T-helper 2 cell treated with Interferon-gamma antibody and Interleukin-4, amounts not matched to agents 100 ng/mL and 5 ng/mL, for 36 hours (primary cell): ENCODE results near the gene SLC2A4RG. TPM values are rescaled to one million over a fixed set of nuclear protein-coding genes. Genes with fewer than 3 reads are reported as not detected.

Source experiments
- intact Hi-C: fragments of 100-400 bp; cut with micrococcal nuclease; formaldehyde crosslinking; loops from one replicate; pipeline ENCODE4 v1.15.1; 2023
- total RNA-seq: library from RNA; stranded (reverse); gene quantifications from 2 replicates; pipeline ENCODE4 v1.2.3, GENCODE V29; 2022

The SLC2A4RG gene
- total RNA-seq, 1 donor from 2014 or later, result 113 TPM

DNA sequence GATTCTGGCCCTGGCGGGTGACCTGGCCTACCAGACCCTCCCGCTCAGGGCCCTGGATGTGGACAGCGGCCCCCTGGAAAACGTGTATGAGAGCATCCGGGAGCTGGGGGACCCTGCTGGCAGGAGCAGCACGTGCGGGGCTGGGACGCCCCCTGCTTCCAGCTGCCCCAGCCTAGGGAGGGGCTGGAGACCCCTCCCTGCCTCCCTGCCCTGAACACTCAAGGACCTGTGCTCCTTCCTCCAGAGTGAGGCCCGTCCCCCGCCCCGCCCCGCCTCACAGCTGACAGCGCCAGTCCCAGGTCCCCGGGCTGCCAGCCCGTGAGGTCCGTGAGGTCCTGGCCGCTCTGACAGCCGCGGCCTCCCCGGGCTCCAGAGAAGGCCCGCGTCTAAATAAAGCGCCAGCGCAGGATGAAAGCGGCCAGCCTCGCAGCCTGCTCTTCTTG lies 868 bp upstream of the SLC2A4RG start:
- intact Hi-C loops, result loop anchor here (5.0 to 10.0 kb wide), 2 partner anchors 96 to 126 kb away; partner anchors contain the start of genes ABHD16B and TPD52L2

DNA sequence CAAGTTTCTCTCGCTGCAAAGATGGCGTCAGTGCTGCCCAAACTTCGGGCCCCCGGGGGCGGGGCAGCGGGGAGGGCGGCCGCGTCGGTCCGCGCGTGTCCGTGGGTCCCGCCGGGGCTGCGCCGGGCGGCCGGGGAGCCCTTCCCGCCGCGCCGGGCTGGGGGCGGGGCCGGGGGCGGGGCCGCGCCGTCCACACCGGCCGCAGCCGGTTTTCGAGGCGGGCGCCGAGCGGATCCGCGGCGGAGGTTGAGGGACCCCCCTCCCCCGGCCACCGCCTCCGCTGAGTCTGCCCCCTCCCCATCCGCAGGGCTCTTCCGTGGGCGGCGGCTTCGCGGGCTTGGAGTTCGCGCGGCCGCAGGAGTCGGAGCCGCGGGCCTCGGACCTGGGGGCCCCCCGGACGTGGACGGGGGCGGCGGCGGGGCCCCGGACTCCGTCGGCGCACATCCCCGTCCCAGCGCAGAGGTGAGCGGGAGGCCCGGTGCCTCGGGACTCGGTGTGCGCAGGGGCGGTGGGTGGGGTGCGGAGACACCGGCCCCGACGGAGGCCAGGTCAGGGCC lies 572 bp downstream of the SLC2A4RG start:
- intact Hi-C loops, result no loop called here

DNA sequence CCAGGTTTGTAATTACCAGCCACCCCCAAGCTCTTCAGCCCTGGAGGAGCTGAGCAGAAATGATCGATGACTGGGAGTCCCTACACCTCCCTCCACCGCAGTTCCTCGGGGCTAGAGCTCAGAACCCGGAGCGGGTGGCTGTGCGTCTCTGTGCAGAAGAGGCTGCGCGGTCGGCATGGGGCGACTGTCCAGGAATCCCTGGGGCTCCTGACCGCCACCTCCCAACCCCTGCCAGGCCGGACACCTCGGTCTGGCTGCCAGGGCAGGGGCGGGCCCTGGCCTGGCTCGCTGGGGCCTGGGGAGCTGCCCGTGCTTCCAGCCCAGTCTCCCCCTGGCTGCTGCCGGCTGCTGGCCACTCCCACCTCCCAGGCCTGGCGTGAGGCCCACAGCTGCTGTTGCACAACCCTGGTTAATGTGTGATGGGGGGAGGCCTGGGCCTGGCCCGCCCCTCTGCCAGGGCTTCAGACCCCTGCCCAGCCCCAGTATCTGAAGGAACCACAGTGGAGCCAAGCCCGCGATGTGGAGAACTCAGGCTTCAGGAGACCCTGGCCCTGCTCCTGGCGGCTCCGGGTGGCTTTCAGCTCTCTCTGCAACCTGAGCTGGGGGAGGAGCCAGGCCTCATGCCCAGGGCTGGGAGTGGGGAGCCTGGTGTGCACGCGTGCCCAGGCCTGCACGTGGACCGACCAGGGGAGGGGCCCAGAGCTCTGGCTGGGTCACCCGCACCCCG lies 1.2 kb downstream of the SLC2A4RG start:
- intact Hi-C loops, result no loop called here

DNA sequence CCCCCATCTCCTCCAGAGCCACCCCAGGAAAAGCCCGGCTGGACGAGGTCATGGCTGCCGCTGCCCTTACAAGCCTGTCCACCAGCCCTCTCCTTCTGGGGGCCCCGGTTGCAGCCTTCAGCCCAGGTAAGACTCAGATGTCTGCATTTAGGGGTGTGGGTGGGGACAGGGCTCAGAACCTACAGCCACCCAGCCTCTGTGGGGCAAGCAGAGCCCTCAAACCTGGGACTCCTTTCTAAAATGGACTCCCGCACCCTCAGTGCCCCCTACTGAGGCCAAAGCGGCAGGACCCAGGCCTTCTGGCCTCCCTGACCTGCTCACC lies 1.7 kb downstream of the SLC2A4RG start:
- intact Hi-C loops, result no loop called here

DNA sequence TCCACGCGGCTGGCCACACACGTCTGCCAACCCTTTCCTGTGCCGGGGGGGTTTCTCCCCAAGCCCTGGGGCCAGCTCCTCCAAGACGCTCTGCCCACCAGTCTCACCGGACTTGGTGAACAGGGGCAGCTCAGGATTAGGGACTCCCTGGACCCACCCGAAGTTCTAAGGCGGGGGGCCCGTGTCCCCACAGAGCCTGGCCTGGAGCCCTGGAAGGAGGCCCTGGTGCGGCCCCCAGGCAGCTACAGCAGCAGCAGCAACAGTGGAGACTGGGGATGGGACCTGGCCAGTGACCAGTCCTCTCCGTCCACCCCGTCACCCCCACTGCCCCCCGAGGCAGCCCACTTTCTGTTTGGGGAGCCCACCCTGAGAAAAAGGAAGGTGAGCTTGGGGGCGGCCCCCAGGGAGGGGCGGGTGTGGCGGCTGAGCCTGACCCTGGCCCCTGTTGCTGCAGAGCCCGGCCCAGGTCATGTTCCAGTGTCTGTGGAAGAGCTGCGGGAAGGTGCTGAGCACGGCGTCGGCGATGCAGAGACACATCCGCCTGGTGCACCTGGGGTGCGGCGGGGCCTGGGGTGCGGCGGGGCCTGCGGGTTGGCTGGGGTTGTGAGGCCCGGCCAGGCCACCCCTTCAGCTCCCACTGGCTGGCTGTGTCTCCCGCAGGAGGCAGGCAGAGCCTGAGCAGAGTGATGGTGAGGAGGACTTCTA lies 2.3 kb downstream of the SLC2A4RG start:
- intact Hi-C loops, result no loop called here

DNA sequence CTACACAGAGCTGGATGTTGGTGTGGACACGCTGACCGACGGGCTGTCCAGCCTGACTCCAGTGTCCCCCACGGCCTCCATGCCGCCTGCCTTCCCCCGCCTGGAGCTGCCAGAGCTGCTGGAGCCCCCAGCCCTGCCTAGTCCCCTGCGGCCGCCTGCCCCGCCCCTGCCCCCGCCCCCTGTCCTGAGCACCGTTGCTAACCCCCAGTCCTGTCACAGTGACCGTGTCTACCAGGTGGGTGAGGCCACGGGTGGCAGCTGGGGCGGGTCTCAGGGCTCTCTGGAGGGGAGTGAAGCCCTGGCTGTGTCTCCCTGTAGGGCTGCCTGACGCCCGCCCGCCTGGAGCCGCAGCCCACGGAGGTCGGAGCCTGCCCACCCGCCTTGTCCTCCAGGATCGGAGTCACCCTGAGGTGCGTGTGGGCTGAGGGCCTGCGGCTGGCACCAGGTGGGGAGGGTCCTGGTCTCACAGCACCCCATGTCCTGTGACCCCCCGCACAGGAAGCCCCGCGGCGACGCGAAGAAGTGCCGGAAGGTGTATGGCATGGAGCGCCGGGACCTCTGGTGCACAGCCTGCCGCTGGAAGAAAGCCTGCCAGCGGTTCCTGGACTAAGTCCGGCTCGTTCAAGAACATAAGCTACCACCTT lies 2.9 kb downstream of the SLC2A4RG start:
- intact Hi-C loops, result no loop called here

DNA sequence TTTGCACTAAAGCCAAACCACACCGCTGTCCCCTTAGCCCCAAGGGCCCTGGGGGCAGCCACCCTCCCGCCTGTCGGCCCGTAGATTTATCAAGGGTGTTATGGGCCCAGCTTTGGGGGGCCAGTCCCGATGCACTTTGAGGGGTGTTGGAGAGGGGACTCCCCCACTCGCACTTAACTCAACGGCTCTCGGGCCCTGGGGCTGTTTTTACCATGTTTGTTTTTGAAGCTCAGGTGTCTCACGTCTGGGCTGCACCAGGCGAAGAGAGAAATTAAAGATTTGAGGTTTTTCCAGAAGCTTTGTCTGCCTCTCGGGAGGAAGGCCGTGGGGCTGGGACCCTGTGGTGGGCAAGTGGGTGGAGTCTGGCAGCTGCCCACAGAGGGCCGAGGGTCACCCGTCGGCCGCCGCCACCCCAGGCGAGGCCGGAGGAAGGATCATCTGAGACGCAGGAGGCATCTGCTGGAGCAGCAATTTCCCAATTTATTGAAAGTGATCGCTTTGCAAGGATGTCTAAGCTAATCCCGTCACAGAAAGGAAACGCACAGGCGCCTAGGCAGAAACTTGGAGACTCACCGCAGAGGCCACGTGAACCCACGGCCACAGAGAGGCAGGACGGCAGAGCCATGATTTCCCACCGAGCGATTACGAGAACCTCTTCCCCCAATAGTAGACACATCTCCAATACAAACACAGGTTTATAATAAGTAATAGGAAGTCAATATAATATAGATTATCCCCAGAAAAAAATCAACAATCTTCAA lies 3.8 kb downstream of the SLC2A4RG start:
- intact Hi-C loops, result no loop called here

DNA sequence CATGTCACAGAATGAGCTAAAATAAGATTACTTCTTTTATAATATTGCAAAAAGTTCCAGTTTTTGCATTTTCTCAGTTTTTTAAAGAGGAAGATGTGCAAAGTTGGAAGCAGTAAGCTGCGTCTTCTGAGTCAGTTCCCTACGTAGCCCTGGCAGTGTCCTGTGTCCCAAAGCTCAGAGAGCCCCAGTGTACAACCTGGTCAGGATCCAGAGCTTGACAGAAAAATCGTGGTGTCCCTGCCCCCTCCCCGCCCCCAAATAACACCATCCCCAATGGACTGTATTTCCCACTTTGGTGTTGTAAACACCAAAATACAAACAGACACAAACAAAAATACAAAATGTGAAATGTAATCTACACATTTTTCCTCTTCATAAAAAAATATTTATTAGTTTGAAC lies 4.6 kb downstream of the SLC2A4RG start:
- intact Hi-C loops, result no loop called here

DNA sequence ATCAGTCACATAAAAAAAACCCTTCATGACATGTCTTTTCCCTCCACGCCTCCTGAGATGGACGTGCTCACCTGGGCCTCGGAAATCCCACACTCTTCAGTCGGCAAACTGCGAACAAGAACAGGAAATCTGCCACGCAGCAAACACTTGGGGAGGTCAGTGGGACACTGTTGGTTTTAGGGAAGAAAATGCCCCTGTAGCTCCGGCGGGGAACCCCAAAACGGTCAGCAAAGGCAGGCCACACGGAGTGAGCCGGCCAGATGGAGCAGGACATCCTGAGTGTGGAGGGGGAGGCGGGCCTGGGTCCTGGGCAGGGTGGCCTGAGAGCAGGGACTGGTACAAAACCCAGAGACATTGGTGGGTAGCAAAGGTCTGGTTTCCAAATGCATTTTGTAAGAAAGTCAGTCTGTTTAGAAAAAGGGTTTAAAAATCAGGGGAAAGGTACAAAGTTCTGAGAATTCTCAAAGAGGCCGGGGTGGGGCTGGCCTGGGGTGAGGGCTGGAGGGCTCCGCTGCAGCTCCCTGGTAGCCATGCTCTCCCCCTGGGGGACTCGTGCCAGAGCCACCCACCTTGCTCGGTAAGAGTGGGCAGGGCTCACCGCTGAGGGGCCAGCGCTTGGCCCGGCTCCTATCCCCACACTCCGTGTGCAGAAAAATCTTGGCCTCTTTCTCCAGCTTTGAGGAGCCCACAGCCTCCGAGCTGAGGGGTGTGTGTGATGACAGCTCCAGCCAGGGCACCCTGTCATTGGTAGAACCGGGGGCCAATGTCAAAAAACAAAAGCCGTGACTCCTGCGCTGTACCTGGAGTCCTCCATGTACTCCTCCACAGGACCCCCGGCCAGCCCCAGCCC lies 5.2 kb downstream of the SLC2A4RG start:
- intact Hi-C loops, result no loop called here

DNA sequence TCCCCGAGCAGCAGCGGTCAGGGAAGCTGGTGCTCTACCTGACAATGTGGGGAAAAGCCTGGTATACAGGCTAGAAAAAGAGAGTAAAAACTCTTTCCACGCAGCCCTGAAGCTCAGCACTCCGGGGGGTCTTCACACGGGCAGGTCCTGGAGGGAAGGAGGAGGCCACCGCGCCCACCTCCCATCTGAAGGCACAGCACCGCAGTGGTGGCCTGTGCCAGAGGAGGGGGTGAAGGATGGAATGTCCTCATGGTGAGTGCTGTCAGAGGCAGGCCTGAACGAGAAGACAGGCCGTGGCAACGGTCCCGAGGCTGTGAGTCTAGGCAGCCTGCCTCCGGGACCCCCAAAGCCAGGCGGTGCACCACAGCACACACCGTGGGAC lies 5.8 kb downstream of the SLC2A4RG start:
- intact Hi-C loops, result no loop called here

DNA sequence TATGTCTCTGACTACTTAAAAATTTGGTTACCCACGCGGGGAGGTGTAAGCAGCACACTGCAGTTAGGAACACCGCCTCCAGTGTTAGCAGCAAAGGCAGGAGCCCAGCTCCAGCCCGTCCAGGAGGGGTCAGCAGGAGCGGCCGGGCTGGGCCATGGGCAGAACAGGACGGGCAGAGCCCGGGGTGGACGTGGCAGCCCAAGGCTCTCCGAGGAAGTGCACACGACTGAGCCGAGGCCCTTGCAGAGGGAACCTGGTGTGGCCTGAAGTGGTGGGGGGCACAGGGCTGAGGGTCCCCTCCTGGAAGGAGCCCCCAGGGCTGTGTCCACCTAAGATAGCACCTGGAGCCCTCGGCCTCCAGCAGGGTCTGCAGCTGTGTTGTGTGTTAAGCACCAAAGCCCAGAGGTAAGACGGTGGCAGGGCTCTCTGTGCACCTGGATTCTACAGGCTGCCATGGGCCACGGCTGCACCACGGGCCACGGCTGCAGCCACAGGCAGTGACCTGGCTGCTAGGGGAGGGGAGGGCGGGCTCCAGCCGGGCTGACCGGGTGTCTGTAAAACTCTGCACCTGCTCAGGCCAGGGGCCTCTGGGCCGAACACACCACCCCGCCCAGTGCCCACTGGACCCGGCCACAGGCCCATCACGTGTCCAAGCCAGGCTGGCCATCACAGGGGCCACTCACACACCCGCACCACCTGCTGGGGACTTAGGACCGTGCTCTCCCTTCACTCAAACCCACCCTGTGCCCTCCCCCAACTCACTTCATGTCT lies 6.6 kb downstream of the SLC2A4RG start:
- intact Hi-C loops, result no loop called here

DNA sequence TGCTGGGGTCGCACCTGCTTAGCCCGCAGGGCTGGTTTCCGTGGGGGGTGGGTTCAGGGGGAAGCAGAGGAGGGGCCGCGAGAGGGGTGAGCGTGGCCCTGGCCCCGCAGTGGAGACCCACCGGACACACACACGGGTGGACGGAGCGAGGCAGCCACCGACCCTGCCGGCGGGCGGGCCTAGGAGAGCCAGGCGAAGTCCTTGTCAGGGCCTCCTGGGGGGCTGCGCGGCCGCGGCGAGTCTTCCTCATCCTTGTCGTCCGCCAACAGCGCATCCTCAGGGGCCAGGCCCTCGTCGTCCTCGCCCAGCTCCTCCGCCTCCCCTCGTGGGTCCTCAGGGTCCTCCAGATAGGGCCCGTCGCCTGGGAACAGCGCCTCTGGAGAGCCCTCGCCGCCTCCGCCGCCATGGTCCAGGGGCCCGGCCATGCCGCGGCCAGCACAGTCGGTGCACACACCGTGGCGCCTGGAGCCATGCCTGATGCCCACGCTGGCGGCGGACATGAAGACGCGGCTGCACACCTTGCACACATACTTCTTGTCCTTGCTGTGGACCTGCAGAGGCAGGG lies 7.3 kb downstream of the SLC2A4RG start:
- intact Hi-C loops, result no loop called here

DNA sequence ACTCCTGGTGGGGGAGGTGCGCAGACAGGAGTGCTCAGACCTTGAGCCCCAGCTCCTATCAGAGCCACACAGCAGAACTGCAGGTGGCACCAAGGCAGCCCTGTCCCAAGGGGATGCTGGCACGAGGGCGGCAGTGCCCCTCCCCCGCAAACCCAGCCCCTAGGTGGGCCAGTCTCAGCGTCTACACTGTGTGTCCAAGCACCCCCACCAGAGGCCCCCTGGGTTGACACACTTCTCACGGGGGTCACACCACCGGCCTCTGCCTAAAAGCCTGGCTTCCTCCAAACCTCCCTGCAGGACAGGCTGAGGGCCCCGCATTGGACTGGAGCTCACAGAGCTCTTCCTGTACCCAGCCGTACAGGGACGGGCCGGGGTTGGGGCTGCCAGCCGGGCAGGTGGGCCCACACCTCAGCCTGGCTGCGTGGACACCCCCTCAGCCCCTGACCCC lies 8.1 kb downstream of the SLC2A4RG start:
- intact Hi-C loops, result no loop called here

DNA sequence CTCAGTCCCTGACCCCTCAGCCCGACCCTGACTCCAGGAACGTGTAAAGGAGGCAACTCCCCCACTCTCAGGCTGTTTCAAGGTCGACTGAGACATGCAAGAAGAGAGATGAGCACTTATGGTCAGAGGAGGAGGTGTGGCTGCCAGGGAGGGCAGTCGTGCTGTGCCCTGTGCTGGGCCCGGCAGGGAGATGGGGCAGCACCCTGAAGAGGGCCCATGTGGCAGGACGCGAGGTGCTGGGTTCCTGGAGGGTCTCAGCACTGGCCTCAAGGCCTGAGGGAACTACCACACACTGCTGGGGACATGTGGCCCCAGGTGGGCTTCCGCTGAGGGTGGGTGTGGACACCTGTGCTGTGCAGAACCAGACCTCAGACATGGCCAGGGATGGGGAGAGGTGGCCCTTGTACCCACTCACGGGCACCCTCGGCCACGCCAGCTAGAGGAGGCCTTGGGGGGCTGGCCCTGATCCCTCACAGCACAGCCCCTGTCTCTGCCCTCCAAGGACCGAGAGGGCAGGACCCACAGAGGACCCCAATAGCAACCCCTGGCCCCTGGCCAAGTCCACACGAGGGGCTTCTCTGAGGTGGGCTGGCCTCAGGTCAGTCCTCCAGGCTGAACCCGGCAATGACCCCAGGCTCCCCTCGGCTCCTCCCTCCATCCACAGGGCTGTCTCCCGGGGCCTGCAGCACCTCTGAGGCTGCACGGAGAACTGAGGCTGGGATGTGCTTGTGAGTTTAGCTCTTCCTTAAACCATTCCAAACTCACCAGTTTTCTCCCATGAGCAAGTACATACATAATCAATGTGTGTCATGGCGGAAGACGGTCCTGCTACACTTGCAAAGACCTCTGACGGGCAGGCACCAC lies 8.7 kb downstream of the SLC2A4RG start:
- intact Hi-C loops, result no loop called here

DNA sequence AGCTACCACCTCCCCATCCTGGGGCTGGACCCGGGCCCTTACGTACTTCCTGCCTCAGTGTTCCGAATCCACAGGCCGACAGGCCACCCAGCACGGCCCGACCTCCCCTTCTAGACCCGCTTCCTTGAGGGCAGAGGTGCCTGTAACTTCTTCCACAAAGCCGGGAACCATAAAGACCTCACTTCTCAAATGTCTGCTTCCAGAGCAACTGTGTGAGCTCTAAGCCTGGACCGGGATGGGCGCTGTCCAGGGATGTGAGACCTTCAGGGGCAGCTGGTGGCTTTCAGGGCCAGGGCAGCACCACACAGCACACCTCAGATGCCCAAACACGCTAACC lies 9.3 kb downstream of the SLC2A4RG start:
- intact Hi-C loops, result no loop called here

DNA sequence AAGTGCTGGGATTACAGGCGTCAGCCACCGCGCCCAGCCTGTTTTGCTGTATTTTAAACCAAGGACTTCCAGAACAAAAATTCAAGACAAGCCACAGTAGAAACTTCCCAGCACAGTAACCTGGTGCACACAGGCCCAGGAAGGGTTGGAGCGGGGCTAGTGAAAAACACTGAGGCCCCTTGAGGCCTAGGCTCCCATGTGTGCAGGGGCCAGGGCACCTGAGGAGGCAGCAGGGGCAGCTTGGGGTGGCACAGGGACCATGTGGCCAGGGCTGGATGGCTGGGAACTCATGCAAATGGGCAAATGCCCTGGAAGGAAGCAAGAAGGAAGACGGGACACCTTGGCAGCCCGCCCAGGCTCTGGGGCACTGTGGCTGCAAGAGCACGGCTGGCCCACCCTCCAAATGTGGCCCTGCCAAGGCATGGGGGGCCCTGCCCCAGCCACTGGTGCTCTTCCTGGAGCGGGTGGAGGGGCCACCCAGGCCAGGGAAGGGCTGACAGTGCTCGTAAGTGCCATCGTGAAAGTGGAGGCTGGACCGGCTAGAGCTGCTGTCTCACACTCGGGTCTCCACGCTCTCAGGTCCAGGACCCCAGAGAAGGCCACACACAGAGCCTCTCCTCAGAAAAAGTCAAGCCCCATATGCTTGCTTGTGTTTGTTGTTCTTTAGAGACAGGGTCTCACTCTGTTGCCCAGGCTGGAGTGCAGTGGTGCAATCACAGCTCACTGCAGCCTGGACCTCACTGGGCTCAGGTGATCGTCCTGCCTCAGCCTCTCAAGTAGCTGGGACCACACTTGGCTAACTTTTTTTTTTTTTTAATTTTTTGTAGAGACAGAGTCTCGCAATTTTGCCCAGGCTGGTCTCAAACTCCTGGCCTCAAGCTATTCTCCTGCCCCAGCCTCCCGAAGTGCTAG lies 10.3 kb downstream of the SLC2A4RG start:
- intact Hi-C loops, result no loop called here

DNA sequence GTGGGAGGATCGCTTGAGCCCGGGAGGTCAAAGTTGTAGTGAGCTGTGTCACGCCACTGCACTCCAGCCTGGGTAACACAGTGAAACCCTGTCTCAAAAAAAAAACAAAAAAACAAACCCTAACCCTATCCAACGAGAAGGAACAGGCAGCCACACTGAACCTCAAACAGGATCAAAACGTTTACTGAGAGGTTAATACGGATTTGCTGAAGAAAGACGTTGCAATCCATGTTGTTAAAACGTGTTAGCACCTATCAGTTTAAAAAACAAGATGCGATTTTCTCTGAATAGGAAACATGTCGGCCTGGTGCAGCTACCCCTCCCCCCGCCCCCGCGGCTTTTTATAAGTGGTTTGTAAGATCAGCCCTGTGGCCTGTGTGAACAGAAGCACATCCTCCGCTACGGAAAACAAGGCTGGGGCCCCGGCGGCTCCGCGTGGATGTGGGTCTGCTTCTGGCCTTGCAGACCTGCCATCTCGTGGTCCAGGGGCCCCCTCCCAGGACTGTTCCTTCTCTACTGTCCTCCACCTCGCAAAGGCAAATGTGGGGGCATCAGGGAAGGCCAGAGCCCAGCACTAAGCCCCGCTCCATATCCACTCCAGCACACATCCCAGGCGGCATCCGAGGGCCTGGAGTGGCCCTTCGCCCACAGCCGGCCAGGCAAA lies 11.4 kb downstream of the SLC2A4RG start:
- intact Hi-C loops, result no loop called here
